ENCODE data around the gene SNIP1.
"Not testable (repeated sequence)": the region's sequence is repeated elsewhere in the genome, so short reads cannot be mapped to it uniquely, and the experiment has no call there.

The SNIP1 gene

GRCh38 chr1:37533317-37534093 is 20.6 kb downstream of the SNIP1 start:
- no peak for DNase-seq (ENCODE audit: low spot score)
- in situ Hi-C loops (cut with MboI; ENCODE audit: low pct_unique_long_range_greater_than_20kb, low sequenced_read_pairs, unreplicated experiment): no loop called here
- TF ChIP-seq, protein P1, sequence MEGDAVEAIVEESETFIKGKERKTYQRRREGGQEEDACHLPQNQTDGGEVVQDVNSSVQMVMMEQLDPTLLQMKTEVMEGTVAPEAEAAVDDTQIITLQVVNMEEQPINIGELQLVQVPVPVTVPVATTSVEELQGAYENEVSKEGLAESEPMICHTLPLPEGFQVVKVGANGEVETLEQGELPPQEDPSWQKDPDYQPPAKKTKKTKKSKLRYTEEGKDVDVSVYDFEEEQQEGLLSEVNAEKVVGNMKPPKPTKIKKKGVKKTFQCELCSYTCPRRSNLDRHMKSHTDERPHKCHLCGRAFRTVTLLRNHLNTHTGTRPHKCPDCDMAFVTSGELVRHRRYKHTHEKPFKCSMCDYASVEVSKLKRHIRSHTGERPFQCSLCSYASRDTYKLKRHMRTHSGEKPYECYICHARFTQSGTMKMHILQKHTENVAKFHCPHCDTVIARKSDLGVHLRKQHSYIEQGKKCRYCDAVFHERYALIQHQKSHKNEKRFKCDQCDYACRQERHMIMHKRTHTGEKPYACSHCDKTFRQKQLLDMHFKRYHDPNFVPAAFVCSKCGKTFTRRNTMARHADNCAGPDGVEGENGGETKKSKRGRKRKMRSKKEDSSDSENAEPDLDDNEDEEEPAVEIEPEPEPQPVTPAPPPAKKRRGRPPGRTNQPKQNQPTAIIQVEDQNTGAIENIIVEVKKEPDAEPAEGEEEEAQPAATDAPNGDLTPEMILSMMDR (IDR thresholded peaks at IDR 0.05; ENCODE audit: extremely low read depth, insufficient read depth, missing control alignments): no peak

DNA sequence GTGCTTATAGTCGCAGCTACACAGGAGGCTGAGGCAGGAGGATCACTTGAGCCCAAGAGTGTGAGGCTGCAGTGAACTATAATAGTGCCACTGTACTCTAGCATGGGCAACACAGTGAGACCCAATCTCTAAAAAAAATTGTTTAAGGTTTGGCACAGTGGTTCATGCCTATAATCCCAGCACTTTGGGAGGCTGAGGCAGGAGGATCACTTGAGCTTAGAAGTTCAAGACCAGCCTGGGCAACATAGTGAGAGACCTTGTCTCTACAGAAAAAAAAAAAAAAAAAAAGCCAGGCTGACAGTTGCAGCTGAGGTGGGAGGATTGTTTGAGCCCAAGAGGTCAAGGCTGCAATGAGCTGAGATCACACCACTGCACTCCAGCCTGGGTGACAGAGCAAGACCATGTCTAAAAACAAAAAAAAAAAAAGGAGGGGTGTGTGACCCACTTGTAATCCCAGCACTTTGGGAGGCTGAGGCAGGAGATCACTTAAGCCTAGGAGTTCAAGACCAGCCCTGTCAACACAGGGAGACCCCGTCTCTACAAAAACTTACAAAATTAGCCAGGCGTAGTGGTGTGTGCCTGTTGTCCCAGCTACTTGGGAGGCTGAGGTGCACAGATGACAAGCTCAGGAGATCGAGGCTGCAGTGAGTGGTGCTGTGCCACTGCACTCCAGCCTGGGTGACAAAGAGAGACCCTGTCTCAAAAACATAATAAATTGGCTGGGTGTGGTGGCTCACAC is 21.5 kb downstream of the SNIP1 start:
- DNase-seq (ENCODE audit: low spot score); in situ Hi-C loops (cut with MboI; ENCODE audit: low pct_unique_long_range_greater_than_20kb, low sequenced_read_pairs, unreplicated experiment): not testable (repeated sequence)

GRCh38 chr1:37529888-37530287 is 24.2 kb downstream of the SNIP1 start:
- in situ Hi-C loops (cut with MboI; ENCODE audit: low pct_unique_long_range_greater_than_20kb, low sequenced_read_pairs, unreplicated experiment); DNase-seq (ENCODE audit: low spot score): not testable (repeated sequence)

GRCh38 chr1:37519613-37520012 is 34.5 kb downstream of the SNIP1 start:
- TF ChIP-seq, protein P1 (IDR thresholded peaks at IDR 0.05; ENCODE audit: extremely low read depth, insufficient read depth, missing control alignments): no peak
- no peak for DNase-seq (ENCODE audit: low spot score)
- in situ Hi-C loops (cut with MboI; ENCODE audit: low pct_unique_long_range_greater_than_20kb, low sequenced_read_pairs, unreplicated experiment): no loop called here

GRCh38 chr1:37518929-37519328 is 35.2 kb downstream of the SNIP1 start:
- in situ Hi-C loops (cut with MboI; ENCODE audit: low pct_unique_long_range_greater_than_20kb, low sequenced_read_pairs, unreplicated experiment); DNase-seq (ENCODE audit: low spot score): not testable (repeated sequence)

- DNase-seq (ENCODE audit: low spot score); in situ Hi-C loops (cut with MboI; ENCODE audit: low pct_unique_long_range_greater_than_20kb, low sequenced_read_pairs, unreplicated experiment): not testable (repeated sequence)
Measured at GRCh38 chr1:37518241-37518640, 35.9 kb downstream of the SNIP1 start.

- TF ChIP-seq, protein P1 (IDR thresholded peaks at IDR 0.05; ENCODE audit: extremely low read depth, insufficient read depth, missing control alignments): no peak
- DNase-seq (ENCODE audit: low spot score): no peak
- in situ Hi-C loops (cut with MboI; ENCODE audit: low pct_unique_long_range_greater_than_20kb, low sequenced_read_pairs, unreplicated experiment): no loop called here
Measured at GRCh38 chr1:37517569-37517968, 36.5 kb downstream of the SNIP1 start.

- no peak for DNase-seq (ENCODE audit: low spot score)
- TF ChIP-seq, protein P1 (IDR thresholded peaks at IDR 0.05; ENCODE audit: extremely low read depth, insufficient read depth, missing control alignments): no peak
- in situ Hi-C loops (cut with MboI; ENCODE audit: low pct_unique_long_range_greater_than_20kb, low sequenced_read_pairs, unreplicated experiment): no loop called here
Measured at GRCh38 chr1:37515185-37516034, 38.7 kb downstream of the SNIP1 start.

Measured in GM13977 (cell line).